Measurements from ENCODE around the gene IL17RB.
A peak's percentile ranks its signal among the peaks of the same experiment; 100 is the strongest.

The IL17RB gene

GRCh38 chr3:53865732-53866499 lies 19.5 kb downstream of the IL17RB start:
- FAIRE-seq = no peak

GRCh38 chr3:53880396-53881345 lies 34.3 kb downstream of the IL17RB start:
- no peak for FAIRE-seq

- FAIRE-seq = no peak
Measured at GRCh38 chr3:53881691-53882593, 35.6 kb downstream of the IL17RB start, which contains the start of gene ACTR8. ACTR8 (minus strand) TSS chr3:53882152; CDS start chr3:53882101, 51 bp downstream.

GRCh38 chr3:53883008-53883407 lies 36.6 kb downstream of the IL17RB start:
- no peak for FAIRE-seq

GRCh38 chr3:53884623-53885022 lies 38.3 kb downstream of the IL17RB start:
- no peak for FAIRE-seq

- no peak for FAIRE-seq
Measured at GRCh38 chr3:53885239-53885638, 38.9 kb downstream of the IL17RB start.

GRCh38 chr3:53887446-53887845 lies 41.1 kb downstream of the IL17RB start:
- no peak for FAIRE-seq

GRCh38 chr3:53888232-53888631 lies 41.9 kb downstream of the IL17RB start:
- FAIRE-seq = no peak

GRCh38 chr3:53890726-53891475 lies 44.5 kb downstream of the IL17RB start:
- FAIRE-seq = no peak

GRCh38 chr3:53891497-53892285 lies 45.3 kb downstream of the IL17RB start, which contains the start of gene SELENOK:
SELENOK (minus strand) TSS chr3:53891859.
- FAIRE-seq = peak; percentile 98

- no peak for FAIRE-seq
Measured at GRCh38 chr3:53892286-53892637, 45.9 kb downstream of the IL17RB start.

GRCh38 chr3:53899750-53900149 lies 53.4 kb downstream of the IL17RB start:
- no peak for FAIRE-seq

GRCh38 chr3:53900666-53901331 lies 54.4 kb downstream of the IL17RB start:
- no peak for FAIRE-seq

- no peak for FAIRE-seq
Measured at GRCh38 chr3:53902067-53902466, 55.7 kb downstream of the IL17RB start.

- FAIRE-seq = no peak
Measured at GRCh38 chr3:53902711-53903110, 56.3 kb downstream of the IL17RB start.

- FAIRE-seq = no peak
Measured at GRCh38 chr3:53913401-53913800, 67.0 kb downstream of the IL17RB start.
